Esophagus (tissue), 2 donors: ENCODE measurements around the gene CDH13. TPM values are rescaled to one million over a fixed set of nuclear protein-coding genes. Genes with fewer than 3 reads are reported as not detected.

Experiments used
- H3K27ac ChIP-seq, 2 donors: one replicate each; pipeline ENCODE4 v1.5.1; 2013; ENCODE audit warnings: low read depth in 2 of 2, mild to moderate bottlenecking in 2 of 2, inconsistent platforms in 1 of 2, low read length in 1 of 2, moderate library complexity in 1 of 2
- H3K27me3 ChIP-seq, 2 donors: one replicate each; pipeline ENCODE4 v1.6.1; 2013; ENCODE audit warnings: low read length in 2 of 2, control low read depth in 1 of 2, mild to moderate bottlenecking in 1 of 2; ENCODE audit not compliant: insufficient read depth in 2 of 2, control insufficient read depth in 1 of 2
- H3K36me3 ChIP-seq, 2 donors: one replicate each; pipeline ENCODE4 v1.6.1; 2013; ENCODE audit warnings: low read length in 1 of 2; ENCODE audit not compliant: control insufficient read depth in 2 of 2, insufficient read depth in 2 of 2
- H3K4me1 ChIP-seq, 2 donors: one replicate each; pipeline ENCODE4 v1.6.1; 2013; ENCODE audit warnings: low read length in 1 of 2; ENCODE audit not compliant: control insufficient read depth in 2 of 2, insufficient read depth in 2 of 2
- H3K4me3 ChIP-seq, 2 donors: one replicate each; pipeline ENCODE4 v1.5.1; 2013; ENCODE audit warnings: low read length in 2 of 2, mild to moderate bottlenecking in 2 of 2, low read depth in 1 of 2, moderate library complexity in 1 of 2
- H3K9me3 ChIP-seq, 2 donors: one replicate each; pipeline ENCODE4 v1.6.1; 2013; ENCODE audit warnings: mild to moderate bottlenecking in 2 of 2, low read depth in 1 of 2, low read length in 1 of 2, moderate library complexity in 1 of 2; ENCODE audit not compliant: control insufficient read depth in 2 of 2, insufficient read depth in 1 of 2
- WGBS, 2 donors: extraction: QIAGEN DNeasy Blood & Tissue Kit; methylation state at CpG; one replicate each; pipeline ENCODE4 v1.1.7; 2013; 5-methylcytosine and 5-hydroxymethylcytosine counted together
- polyA plus RNA-seq, 2 donors: library from polyadenylated mRNA; stranded (reverse); fragments of 200-250 nt; gene quantifications; one replicate each; pipeline ENCODE4 v1.2.3, GENCODE V29; 2013
- donor health status: healthy with polysubstance abuse.
- donor health status: Bipolar disorder and iron deficiency.

Gene CDH13
- polyA plus RNA-seq, 2 donors: 1.3 to 4.3 TPM

DNA sequence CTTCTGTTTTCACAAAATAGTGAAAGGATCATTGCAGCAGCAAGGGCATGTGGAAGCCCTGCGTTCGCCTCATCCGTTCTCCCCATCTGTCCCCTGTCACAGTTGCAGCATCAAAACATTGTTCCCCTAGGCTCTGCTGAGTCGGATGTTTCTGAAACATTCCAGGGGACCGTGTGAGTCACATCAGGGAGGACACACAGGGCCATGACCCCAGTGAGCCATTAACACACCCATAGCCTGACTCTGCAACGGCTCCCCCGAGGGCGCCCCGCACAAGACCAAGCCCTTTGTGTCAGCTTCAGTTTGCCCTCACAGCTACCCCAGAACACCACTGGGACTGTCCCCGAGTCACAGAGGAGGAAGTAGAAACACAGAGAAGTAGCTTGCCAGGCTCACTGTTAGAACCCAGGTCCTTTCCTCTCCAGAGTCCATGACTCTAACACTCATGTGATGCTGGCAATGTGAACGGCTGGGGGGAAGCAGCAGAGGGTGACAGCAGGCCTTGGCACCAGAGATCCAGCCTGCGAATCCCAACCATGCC lies 1117.7 kb downstream of the CDH13 start:
- no peaks in the 10 kb centered on the region for H3K27me3 ChIP-seq
- WGBS, 2 donors: 59 to 62% methylated on average over 12 of the region's 12 CpGs
- no peak overlapping the region for H3K27ac ChIP-seq

DNA sequence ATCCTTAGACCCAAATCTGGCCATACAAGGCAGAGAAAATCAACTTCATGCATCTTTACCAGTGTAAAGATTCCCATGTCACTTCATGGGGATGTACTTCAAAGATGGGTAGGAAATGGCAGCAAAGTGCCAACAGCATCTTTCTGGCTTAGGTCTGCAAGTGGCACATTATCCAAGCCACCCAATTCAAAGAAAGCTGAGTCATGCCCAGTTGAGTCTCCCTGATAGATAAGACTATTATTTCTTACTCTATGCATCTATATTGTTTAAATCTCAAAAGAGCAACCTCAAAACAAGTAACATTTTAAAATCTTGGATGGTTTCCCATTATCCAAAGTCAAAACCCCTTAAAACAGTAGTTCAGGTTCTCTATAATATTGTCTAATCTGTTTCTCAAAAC lies 1119.8 kb downstream of the CDH13 start:
- H3K27me3 ChIP-seq: no peaks in the 10 kb centered on the region
- H3K4me1 ChIP-seq: no peaks in the 10 kb centered on the region
- H3K36me3 ChIP-seq: no peaks in the 10 kb centered on the region
- H3K4me3 ChIP-seq: no peak overlapping the region
- H3K9me3 ChIP-seq: no peaks in the 10 kb centered on the region
- no peak overlapping the region for H3K27ac ChIP-seq

More for the DNA sequence above, 1117.7 kb downstream of the CDH13 start:
- no peaks in the 10 kb centered on the region for H3K9me3 ChIP-seq
- no peaks in the 10 kb centered on the region for H3K36me3 ChIP-seq
- H3K4me3 ChIP-seq: no peak overlapping the region
- H3K4me1 ChIP-seq: no peaks in the 10 kb centered on the region

DNA sequence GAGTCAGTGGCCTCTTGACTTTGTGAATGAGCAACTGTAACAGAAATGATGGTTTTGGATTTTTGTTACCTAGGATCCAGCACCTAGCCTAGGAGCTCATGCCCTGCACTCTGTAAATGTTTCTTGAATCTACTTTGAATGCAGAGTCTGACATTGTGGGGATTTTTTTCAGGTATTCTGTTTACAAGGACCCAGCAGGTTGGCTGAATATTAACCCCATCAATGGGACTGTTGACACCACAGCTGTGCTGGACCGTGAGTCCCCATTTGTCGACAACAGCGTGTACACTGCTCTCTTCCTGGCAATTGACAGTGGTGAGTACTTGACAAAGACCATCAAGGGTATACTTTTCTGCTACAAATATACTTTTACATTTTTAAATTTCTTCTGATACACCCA lies 1121.2 kb downstream of the CDH13 start:
- no peak overlapping the region for H3K27ac ChIP-seq
- WGBS, 2 donors: 64 to 79% methylated on average over 3 of the region's 3 CpGs

DNA sequence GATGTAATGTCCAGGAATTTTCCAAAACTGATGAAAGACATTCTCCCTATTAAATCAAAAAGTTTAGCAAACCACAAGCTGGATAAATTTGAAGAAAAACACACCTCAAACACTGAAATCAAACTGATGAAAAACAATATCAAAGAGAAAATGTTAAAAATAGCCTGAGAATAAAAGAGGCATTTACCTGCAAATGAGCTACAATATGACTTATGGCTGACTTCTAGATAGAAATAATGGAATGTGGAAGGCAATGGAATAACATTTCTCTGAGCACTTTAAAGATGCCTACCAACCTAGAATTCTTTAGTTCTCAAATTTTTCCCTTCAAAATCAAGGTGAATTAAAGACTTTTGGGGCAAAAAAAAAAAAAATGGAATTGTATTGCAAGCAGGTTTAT lies 1128.6 kb downstream of the CDH13 start:
- Histone ChIP-seq H3K9me3 (no peaks in the 10 kb centered on the region), H3K27ac (no peak overlapping the region), H3K4me1 (no peaks in the 10 kb centered on the region), H3K4me3 (no peak overlapping the region), H3K36me3 (no peaks in the 10 kb centered on the region), H3K27me3 (no peaks in the 10 kb centered on the region)

More for the DNA sequence above, 1121.2 kb downstream of the CDH13 start:
- Histone ChIP-seq H3K36me3 (no peaks in the 10 kb centered on the region), H3K9me3 (no peaks in the 10 kb centered on the region), H3K4me1 (no peaks in the 10 kb centered on the region), H3K27me3 (no peaks in the 10 kb centered on the region), H3K4me3 (no peak overlapping the region)

DNA sequence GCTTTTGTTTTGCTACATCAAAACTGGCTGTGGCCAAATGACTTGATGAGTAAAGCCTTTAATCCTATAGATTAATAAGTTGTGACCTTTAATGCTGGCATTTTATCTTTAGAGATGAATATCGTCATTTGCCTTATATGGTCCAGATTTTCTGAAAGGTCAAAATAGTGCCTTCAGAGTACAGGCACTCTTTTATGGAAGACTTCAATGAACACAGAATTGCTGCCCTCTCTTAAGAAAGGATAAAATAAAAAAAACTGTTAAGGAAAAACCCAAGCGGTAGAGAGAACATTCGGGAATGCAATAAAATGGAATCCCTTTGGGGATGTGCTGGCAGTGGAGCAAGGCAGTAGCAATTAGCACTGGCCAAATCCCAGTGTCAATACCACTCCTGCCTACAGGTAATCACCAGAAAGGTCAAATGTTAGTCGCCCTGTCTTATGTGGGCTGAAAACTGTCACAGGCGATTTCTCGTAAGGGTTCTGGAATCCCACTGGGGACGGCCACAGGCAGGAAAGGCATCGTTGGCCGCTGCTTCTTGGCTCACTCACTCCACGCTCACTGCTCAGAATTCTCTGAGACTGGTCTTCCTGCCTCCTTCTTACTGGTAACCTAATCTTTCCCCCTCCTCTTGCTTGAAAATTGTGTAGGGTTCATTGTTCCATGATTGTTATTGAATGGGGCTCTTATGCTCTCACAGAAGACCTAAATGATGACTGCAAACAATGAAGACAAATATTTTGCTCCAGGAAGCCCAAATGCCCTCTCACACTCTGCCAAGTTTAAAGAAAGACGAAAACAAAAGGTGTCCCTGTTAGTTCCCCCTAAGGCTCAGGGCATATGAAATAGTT lies 1135.6 kb downstream of the CDH13 start:
- no peaks in the 10 kb centered on the region for H3K9me3 ChIP-seq
- H3K4me1 ChIP-seq: no peaks in the 10 kb centered on the region
- H3K4me3 ChIP-seq: no peak overlapping the region
- 75 to 79% methylated on average over 11 of the region's 11 CpGs for WGBS, 2 donors
- no peak overlapping the region for H3K27ac ChIP-seq
- no peaks in the 10 kb centered on the region for H3K27me3 ChIP-seq
- H3K36me3 ChIP-seq: no peaks in the 10 kb centered on the region

DNA sequence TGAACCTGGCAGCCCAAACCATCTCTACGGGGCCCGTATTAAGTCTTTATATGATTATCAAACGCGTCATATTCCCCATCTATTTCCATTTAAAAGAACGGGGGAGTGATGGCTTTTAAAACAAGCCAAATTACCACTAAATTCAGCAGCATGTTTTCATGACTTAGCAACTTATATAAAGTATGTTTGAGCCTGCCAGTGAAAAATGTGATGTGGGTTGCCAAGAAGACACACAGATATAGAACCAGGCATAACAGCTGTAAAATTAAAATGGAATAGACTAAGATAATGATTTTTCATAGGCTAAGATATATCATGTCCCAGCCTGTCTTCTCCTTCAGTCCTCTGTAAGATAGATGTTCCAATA lies 1136.2 kb downstream of the CDH13 start:
- no peaks in the 10 kb centered on the region for H3K27me3 ChIP-seq
- H3K9me3 ChIP-seq: no peaks in the 10 kb centered on the region
- 68 to 80% methylated on average over 5 of the region's 5 CpGs for WGBS, 2 donors
- no peaks in the 10 kb centered on the region for H3K4me1 ChIP-seq
- no peak overlapping the region for H3K4me3 ChIP-seq
- H3K36me3 ChIP-seq: no peaks in the 10 kb centered on the region
- H3K27ac ChIP-seq: no peak overlapping the region

DNA sequence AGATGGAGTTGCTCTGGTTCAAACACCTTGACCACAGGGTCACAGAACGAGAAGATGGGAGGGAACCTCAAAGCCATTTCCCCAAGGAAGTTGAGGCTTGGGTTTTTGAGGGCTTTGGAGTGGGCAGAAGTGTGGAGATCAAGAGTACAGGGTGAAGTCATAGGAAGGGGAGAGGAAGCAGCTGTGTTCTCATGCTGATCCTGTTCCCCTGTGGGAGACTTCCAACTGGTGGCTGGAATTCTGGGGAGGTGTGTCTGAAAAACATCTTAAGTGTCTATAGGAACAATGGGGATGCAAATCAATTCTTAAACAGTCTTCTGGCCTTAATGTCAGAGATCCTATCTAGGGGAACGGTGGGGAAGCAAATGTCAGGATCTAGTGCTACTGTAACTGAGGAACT lies 1142.2 kb downstream of the CDH13 start:
- H3K4me1 ChIP-seq: no peaks in the 10 kb centered on the region
- H3K9me3 ChIP-seq: no peaks in the 10 kb centered on the region
- no peaks in the 10 kb centered on the region for H3K36me3 ChIP-seq
- H3K27ac ChIP-seq: no peak overlapping the region
- WGBS, 2 donors: 51 to 57% methylated on average over 2 of the region's 2 CpGs
- no peaks in the 10 kb centered on the region for H3K27me3 ChIP-seq
- no peak overlapping the region for H3K4me3 ChIP-seq

DNA sequence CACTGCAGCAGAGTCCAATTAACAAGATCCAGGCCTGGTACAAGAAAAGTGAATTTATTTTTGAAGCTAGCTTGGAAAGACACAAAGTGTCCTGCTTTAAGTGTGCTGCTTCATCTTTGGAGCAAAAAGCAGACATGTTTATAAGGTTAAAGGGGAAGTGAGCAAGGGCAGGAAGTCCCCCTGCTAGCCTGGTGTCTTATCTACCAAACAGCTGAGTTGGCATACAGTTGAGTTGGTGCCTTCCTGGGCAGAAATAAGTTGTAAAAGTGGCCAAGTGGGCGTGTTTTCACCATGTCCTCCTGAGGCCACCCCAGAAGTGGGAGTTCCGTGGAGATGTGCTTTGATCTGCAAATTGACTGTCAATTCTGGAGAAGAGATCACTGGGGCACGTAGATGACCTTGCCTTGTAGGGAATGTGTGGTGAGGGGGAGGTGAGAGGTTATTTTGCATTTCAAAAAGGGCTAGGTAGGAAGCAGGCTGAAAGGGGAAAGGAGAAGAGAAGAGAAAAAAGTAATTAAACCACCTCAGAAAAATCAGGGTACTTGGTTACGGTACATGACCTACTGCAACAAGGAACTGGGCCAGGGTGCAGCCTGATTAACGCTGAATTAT lies 1142.7 kb downstream of the CDH13 start:
- WGBS, 2 donors: 57 to 66% methylated on average over 5 of the region's 5 CpGs
- no peak overlapping the region for H3K27ac ChIP-seq
- no peaks in the 10 kb centered on the region for H3K27me3 ChIP-seq
- no peaks in the 10 kb centered on the region for H3K9me3 ChIP-seq
- no peak overlapping the region for H3K4me3 ChIP-seq
- no peaks in the 10 kb centered on the region for H3K4me1 ChIP-seq
- no peaks in the 10 kb centered on the region for H3K36me3 ChIP-seq

DNA sequence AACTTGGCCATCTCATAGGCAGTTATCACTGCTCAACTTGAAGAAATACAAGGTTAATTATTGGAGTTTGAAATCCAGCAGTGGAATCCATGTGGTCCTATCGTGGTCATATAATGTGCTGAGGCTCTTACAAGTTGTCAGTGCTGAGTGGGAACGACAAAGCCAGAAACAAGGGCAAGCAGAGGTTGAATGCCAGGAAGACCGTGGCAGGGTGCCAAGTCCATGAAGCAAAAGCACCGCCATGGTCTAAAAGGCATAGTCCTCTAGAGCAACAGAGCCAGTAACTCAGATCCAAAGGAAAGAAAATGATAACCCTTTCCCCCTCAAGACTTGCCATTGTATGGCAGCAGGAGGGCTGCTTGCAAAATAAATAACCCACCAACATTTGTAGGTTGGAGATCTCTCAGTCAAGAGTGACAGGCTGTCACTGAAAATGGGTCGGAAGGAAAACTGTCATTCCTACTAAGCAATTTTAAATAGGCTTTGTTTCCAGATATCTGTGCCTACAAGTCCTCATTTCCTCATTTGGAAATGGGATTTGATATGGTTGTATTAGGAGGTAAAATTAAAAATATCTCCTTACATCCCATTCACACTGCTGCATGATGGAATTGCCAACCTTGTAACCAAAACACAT lies 1144.7 kb downstream of the CDH13 start:
- no peak overlapping the region for H3K27ac ChIP-seq
- 48 to 51% methylated on average over 5 of the region's 5 CpGs for WGBS, 2 donors
- no peaks in the 10 kb centered on the region for H3K27me3 ChIP-seq

More for the DNA sequence above, 1144.7 kb downstream of the CDH13 start:
- no peaks in the 10 kb centered on the region for H3K9me3 ChIP-seq
- H3K4me1 ChIP-seq: no peaks in the 10 kb centered on the region
- no peaks in the 10 kb centered on the region for H3K36me3 ChIP-seq
- no peak overlapping the region for H3K4me3 ChIP-seq
